HepG2 (cell line): Measurements from ENCODE around the gene ABTB2. TPM values are rescaled to one million over a fixed set of nuclear protein-coding genes. Genes with fewer than 3 reads are reported as not detected.

Source experiments
- GPBP1L1 ChIP-seq: sonication (generic); formaldehyde crosslinking; IDR thresholded peaks from 2 replicates; pipeline ENCODE4 v1.5.0; 2020; ENCODE audit warnings: mild to moderate bottlenecking, missing genetic modification reagents
- KDM4B ChIP-seq: sonication (generic); formaldehyde crosslinking; IDR thresholded peaks from 2 replicates; pipeline ENCODE4 v1.4.0; 2020; ENCODE audit warnings: missing genetic modification reagents
- MED8 ChIP-seq: sonication (generic); formaldehyde crosslinking; IDR thresholded peaks from 2 replicates; pipeline ENCODE4 v1.8.1; 2023; ENCODE audit warnings: mild to moderate bottlenecking, missing genetic modification reagents; ENCODE audit not compliant: insufficient replicate concordance
- SRSF4 ChIP-seq: fragments of 200-400 bp; formaldehyde crosslinking; IDR thresholded peaks from one replicate; pipeline ENCODE4 v1.6.1; 2018; ENCODE audit warnings: mild to moderate bottlenecking, low read depth, low read length, moderate library complexity; ENCODE audit not compliant: poor library complexity, severe bottlenecking
- U2AF2 ChIP-seq: fragments of 200-400 bp; formaldehyde crosslinking; IDR thresholded peaks from 2 replicates; pipeline ENCODE4 v1.6.1; 2017; ENCODE audit warnings: low read depth, mild to moderate bottlenecking, low read length
- ZBTB2 ChIP-seq: sonication (generic); formaldehyde crosslinking; IDR thresholded peaks from 2 replicates; pipeline ENCODE4 v1.8.0; 2022; ENCODE audit warnings: low read depth, missing genetic modification reagents
- ZBTB3 ChIP-seq: sonication (generic); formaldehyde crosslinking; IDR thresholded peaks from 2 replicates; pipeline ENCODE4 v1.4.0; 2020; ENCODE audit warnings: low read depth, mild to moderate bottlenecking, moderate library complexity, missing genetic modification reagents, borderline replicate concordance
- ZMAT3 ChIP-seq: sonication (generic); formaldehyde crosslinking; conservative IDR thresholded peaks from 2 replicates; pipeline ENCODE4 v1.7.0; 2021; ENCODE audit warnings: missing genetic modification reagents
- ZNF292 ChIP-seq: sonication (generic); formaldehyde crosslinking; IDR thresholded peaks from 2 replicates; pipeline ENCODE4 v1.8.1; 2022; ENCODE audit warnings: mild to moderate bottlenecking, low read depth, missing genetic modification reagents, borderline replicate concordance
- ZNF318 ChIP-seq: sonication (generic); formaldehyde crosslinking; IDR thresholded peaks from 2 replicates; pipeline ENCODE4 v1.4.0; 2020; ENCODE audit warnings: mild to moderate bottlenecking, missing genetic modification reagents
- ZNF556 ChIP-seq: sonication (generic); formaldehyde crosslinking; IDR thresholded peaks from 2 replicates; pipeline ENCODE4 v1.4.0; 2020; ENCODE audit warnings: mild to moderate bottlenecking, missing genetic modification reagents, borderline replicate concordance
- ZNF878 ChIP-seq: sonication (generic); formaldehyde crosslinking; IDR thresholded peaks from 2 replicates; pipeline ENCODE4 v1.8.1; 2023; ENCODE audit warnings: mild to moderate bottlenecking, missing genetic modification reagents, moderate library complexity
- polyA plus RNA-seq, 8 experiments: library from polyadenylated mRNA; depleted of rRNA in 3 of 8; stranded (reverse) in 7 of 8; unstranded in 1 of 8; fragments of >200 nt; fragmentation: Illumina TruSeq in 4 of 8; extraction: Trizol in 4 of 8; gene quantifications; 2 replicates each; pipeline versions ENCODE4 v1.2.1 to v1.2.3, GENCODE V29; 2011 to 2016; ENCODE audit warnings: low read depth in 4 of 8, missing spikeins in 1 of 8, mixed read lengths in 1 of 8; ENCODE audit not compliant: insufficient read depth in 1 of 8
- total RNA-seq, 5 experiments: library from RNA; depleted of rRNA; stranded (reverse); fragments of >200 nt; fragmentation: Illumina TruSeq; extraction: Trizol; gene quantifications; 2 replicates each; pipeline ENCODE4 v1.2.3, GENCODE V29; 2016; ENCODE audit warnings: low read depth in 1 of 5
- TF ChIP-seq, protein P1 (sequence below): IDR thresholded peaks from 2 replicates; pipeline ENCODE4 v1.6.1; 2016; ENCODE audit warnings: control low read depth
- TF ChIP-seq, protein P2 (sequence below): sonication (generic); formaldehyde crosslinking; IDR thresholded peaks from 2 replicates; pipeline ENCODE4 v1.4.0; 2020; ENCODE audit warnings: mild to moderate bottlenecking, missing genetic modification reagents

ABTB2 gene
- total and polyA plus RNA-seq, 2 of the 13 experiments (the other 11 are each of a cell fraction or from before 2014, with no cell fraction given), result 5.1 to 15.4 TPM

DNA sequence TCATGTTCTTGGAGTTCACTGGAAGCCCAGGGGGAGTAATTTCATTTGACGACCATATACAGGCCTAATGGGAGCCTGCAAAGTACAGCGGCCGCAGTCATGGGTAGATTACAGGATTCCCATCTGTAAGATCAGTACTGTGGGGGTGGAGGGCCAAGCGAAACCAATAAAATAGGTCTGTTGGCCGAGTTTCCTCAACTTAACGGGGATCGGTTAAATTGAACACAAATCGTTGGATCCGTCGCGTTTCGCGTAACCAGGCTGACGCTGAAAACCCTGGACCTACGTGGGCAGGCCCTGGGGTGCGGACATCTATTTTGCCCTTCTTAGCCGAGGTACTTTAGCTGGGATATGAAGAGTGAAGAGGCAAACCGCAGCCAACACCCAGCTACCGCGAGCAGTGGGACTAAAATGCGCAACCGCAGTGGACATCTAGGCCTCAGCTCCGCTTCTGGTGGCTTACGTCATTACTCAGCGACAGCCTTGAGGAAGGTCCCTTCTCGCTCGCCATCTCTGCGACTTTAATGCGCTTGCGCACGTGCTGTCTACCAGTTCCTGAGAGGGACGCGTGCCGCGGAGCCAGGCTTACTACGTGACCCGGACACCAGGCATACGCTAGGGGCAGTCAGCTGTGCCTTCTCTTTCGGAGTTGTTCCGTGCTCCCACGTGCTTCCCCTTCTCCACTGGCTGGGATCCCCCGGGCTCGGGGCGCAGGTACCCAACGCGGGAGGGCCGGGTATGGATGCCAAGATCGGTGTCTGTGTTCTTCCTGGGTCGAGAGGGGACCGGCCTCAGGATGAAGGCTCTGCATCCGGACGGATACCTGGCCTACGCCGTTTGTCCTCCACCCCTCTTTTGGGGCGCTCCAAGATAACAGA lies 252.5 kb downstream of the ABTB2 start, which contains the start of gene NAT10 (continued):
- 0 out of 2 replicates have a peak, but pooled peaks have one; percentile 56 for TF ChIP-seq ZBTB2 (CRISPR knock-in tag)
- no peak for TF ChIP-seq GPBP1L1
- TF ChIP-seq KDM4B (CRISPR knock-in tag), result 0 out of 2 replicates have a peak, but pooled peaks have one; percentile 61
- no peak for TF ChIP-seq SRSF4
- no peak; the same call in none of the 2 replicates for TF ChIP-seq ZNF318 (CRISPR knock-in tag)
- TF ChIP-seq ZNF556, result peak; percentile 63; the same call in 1 of the 2 replicates
- no peak for TF ChIP-seq ZBTB3 (CRISPR knock-in tag)
- TF ChIP-seq, protein P1, sequence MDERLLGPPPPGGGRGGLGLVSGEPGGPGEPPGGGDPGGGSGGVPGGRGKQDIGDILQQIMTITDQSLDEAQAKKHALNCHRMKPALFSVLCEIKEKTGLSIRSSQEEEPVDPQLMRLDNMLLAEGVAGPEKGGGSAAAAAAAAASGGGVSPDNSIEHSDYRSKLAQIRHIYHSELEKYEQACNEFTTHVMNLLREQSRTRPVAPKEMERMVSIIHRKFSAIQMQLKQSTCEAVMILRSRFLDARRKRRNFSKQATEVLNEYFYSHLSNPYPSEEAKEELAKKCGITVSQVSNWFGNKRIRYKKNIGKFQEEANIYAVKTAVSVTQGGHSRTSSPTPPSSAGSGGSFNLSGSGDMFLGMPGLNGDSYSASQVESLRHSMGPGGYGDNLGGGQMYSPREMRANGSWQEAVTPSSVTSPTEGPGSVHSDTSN (CRISPR knock-in tag), result no peak; the same call in 1 of the 2 replicates
- TF ChIP-seq ZMAT3 (CRISPR knock-in tag), result peak; percentile 84
- TF ChIP-seq, protein P2, sequence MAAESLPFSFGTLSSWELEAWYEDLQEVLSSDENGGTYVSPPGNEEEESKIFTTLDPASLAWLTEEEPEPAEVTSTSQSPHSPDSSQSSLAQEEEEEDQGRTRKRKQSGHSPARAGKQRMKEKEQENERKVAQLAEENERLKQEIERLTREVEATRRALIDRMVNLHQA (CRISPR knock-in tag), result no peak
- TF ChIP-seq ZNF292, result no peak
- no peak for TF ChIP-seq ZNF878 (CRISPR knock-in tag)
- TF ChIP-seq U2AF2, result no peak
- TF ChIP-seq MED8 (CRISPR knock-in tag), result peak; percentile 25
